COLO668 (cell line): Measurements from ENCODE around the gene POU2AF2.
"Not testable (repeated sequence)": the region's sequence is repeated elsewhere in the genome, so short reads cannot be mapped to it uniquely, and the experiment has no call there.

Experiments used
- DNase-seq: peaks from one replicate; lab custom pipeline; 2025; ENCODE audit not compliant: unreplicated experiment; lab: John Stamatoyannopoulos, UW

POU2AF2 gene

DNA sequence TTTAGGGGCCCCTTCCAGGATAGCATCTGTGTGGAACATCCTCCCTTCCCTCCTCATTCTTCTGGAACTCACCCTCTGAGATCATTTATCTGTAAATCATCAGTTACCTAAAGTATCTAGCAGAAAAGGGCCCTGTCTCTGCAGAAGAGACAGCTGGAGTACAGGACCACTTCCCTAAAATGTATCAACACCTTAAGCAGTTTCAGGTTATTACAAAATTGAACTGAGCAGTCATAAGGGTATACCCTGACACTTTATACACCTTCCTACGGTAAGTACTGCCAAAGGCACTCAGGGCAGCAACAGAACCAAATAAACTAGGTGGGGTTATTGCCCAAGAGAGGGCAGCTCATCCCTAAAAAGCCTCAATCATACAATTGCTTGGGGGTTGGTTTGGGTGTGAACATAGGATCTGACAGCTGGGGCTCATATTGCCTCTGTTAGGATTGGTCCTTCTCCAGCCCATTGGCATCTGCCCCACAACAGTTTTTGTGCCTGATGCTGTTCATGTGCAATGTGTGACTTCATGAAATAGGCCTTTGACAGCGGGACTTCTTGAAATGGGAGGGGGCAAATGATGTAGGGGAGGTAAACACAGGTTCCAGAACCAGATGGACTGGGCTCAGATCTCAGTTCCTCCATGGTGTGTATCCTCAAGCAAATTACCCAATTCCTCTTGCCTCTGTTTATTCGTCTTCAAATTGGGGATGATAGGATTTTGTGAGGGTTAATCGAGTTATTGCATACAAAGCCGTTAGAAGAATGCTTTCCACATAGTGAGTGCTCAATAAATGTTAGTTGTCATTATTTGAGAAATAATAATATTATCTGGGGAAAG, 55.7 kb downstream of the POU2AF2 start:
- DNase-seq, result peak; percentile 66

DNA sequence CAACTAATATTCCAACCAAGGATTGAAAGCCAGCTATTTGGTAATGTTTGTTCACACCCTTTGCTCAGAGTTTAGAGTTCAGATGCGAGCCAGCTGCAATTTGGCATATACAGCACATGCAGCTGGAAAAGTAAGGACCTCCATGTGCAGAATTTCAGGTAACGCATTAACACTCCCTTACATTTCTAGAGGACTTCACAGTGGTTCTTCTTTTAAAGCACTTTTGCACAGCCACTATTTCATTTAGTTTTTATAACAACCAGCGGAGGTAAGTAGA, 56.3 kb downstream of the POU2AF2 start:
- DNase-seq, result no peak

DNA sequence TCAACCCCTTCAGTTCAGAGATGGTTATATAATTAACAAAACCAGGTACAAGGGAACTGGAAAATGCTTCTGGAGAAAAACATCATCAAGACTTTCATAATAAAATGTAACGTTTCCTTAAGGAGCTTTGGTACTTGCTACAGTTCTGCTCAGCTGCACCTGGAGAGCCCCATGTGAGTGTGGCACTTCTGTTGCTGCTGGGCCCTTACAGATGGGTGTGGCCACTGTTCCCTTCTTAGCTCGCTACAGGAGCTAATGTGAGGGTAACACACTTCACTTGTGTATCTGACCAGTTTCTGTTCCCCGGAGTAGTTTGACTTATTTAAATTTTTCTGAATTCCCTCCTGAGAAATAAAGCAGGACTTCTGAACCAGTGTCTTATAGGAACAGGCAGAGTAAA, 56.8 kb downstream of the POU2AF2 start:
- DNase-seq, result peak; percentile 19

DNA sequence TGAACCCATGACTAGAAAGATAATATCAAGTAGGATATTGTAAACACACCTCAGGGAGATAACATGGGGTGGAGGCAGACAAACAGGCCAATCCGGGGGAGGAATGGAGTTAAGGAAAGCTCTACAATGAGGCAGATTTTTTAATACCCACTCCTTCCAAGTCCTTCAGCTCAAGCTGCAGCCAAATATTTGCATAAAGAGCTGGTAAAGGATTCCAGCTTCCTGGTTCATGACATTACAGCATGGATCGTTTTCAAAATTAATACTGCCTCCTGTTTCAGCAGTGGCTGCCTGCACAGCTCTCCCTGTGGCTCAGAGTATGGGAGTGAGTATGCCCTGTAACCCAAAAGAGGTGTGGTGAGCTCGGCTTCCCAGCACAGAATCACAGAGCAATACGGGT, 57.9 kb downstream of the POU2AF2 start:
- peak; percentile 51 for DNase-seq

DNA sequence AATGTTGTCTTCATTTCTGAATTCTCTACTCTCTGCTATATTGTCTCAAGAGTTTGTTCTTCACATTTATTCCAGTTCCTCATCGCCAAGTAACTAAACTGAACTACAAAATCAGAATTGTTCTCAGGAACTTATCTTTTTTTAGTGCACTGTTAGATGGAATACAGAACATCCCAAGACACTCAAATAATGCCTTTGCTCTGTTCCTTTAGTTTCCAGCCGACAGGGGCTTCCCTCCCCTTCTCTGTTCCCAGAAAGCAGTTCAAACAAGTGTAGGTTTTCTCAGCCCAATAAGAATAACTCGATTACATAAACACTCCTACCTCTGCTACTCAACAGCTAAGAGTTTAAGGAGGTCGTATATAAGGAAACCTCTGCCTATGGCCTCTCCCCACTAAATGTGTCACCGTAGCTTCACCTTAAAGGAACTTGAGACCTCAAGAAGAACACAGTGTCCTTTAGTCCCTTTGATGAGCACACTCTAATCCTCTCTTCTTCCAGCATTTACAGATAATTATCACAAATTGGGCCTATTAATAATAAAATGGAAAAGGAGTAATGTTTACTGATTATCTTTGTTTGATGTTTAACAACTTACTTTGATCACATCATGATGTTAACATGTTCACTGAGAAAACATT, 59.8 kb downstream of the POU2AF2 start:
- no peak for DNase-seq

DNA sequence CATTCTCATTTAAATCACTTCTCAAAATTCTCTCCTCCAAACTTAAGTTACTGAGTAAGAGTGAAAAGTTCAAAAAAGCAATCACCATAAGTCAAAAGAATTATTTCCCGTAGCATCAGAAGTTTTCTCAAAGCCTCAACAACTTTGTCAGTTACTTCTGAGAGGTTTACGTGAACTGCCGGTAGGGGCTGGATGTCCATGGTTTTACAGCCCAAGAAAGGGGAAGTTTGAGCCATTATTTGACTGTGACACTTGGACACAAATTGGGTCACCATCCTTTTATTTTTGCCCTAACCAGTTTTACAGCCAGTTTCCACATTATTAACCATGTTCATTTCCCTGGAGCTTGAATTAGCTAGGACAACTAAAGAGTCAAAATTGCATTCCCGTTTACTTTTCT, 60.4 kb downstream of the POU2AF2 start:
- DNase-seq, result no peak

DNA sequence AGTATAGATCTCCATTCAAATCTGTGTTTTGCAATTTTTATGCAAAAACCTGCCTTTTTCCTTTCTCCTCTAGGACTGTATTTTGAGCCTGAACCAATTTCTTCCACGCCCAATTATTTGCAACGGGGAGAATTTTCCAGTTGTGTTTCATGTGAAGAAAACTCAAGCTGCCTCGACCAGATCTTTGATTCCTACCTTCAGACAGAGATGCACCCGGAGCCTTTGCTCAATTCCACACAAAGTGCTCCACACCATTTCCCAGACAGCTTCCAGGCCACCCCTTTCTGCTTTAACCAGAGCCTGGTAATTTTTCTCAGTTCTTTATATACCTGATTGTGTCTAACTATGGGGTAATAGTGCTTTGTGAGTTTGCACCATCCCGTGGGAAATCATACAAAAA, 60.8 kb downstream of the POU2AF2 start:
- no peak for DNase-seq

DNA sequence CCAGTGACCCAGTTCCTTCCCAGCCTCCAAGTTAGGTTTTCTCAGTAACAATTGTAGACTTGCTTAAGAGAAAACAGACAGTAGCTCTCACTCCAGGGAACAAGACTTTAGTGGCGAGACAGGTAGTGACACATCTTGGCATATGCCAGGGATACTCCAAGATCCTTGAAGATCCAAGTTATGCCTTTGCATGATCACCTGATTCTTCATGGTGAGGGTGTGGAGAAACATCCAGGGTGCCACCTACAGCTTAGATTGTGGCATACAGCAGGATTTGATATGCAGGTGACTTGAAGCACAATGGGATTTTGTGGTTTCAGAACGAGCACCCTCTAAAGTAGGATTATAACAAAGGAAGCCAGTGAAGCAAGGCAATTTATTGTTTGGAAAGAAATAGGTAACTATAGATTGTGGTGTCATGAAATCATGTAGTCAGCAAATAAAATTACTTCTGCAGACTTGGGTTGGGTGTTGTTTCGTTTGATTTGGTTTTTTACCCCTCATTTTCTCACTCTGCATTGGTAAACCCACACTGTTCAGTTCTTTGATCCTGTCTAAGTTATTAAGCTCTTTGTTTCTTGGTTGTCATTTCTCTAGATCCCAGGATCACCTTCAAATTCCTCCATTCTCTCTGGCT, 62.1 kb downstream of the POU2AF2 start:
- DNase-seq, result peak; percentile 43

DNA sequence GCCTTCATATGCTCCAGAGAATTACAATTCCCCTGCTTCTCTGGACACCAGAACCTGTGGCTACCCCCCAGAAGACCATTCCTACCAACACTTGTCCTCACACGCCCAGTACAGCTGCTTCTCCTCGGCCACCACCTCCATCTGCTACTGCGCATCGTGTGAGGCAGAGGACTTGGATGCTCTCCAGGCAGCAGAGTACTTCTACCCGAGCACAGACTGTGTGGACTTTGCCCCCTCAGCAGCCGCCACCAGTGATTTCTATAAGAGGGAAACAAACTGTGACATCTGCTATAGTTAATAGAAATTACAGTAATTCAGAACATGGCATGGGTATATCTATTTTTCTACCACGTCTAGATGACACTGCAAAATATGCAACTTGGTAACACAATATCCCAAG, 62.6 kb downstream of the POU2AF2 start:
- DNase-seq, result peak; percentile 91

DNA sequence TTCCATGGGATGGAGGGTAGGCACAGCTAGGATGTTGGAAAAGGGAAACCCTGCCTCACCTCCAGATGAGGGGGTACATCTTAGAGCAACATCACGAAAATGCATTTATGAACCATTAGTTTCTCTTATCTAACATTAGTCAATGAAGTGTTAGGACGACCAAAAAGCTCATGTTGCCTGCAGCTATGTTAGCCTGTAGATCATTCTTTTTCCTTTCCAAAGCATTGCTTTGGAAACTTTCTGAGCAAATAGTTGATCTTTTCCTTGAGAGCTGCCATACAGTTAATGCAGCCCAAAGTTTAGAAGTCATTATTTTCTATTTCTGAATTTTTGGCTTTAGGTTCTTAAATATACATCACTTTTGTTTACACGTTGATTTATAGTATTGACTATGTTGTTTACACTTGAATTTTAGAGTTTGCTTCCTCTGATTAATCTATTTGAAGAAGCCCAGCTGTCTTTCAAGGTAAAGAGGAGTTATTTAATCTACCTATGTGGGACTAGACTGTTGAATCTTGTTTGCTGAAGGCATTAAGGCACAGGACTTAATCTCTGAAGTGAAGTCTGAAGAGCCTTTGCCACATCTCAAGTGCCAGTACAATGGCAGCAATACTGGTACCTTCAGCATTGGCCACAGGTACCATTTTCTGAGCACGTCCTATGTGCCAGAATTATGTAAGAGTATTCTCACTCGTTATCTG, 63.8 kb downstream of the POU2AF2 start:
- no peak for DNase-seq

DNA sequence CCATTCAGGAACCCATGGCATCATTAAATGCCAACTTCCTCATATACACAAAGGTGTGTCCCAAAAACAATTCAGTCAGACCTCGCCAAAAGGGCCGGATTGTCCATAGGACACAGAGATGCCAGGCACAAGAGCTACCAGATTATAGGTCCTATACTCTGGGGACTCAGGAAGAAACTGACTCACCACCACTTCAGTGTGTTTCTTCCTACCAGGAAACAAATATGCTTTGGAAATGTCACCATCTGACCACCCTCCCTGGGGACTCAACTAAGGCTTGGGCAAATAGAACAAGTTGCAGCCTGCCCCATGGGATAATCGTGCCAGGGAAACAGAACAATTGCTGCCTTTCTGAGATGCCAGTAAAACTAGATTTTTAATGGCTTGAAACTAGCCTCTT, 64.6 kb downstream of the POU2AF2 start:
- DNase-seq, result peak; percentile 75

DNA sequence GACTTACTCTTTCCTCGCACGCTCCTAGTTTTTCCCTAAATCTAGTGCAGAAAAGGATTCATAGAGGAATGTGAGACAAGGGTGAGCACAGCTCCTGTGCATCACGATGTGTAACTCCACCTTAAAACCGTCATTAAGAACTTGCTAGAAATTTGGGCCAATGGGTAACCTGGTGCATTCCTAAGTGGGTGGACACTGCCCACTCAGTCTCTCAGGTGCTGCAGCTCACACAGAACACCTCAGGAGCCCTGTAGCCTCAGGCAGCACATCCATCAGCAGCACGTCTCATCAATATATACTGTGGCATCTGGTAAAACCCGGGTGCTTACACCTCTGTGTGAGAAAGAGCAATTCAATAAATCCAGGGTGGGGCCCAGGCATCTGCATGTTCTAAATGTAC, 65.2 kb downstream of the POU2AF2 start:
- DNase-seq, result peak; percentile 28

DNA sequence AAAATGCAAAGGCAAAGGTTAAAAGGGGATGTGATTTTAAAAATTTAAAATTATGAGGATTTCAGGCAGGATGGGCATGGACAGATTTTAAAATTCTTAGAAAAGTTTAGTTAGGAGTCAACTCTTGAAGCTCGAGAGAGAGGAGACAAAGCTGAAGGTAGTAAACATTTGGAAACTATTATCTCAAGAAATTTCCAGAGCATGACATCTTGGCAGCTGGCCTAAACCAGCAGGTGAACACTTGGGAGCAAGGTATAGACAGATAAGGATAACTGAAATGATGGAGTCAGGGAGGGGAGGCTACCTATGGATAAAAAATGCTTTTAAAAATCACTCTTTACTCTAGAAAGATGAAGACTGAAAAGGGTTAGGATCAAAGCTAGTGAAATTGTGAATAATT, 66.6 kb downstream of the POU2AF2 start:
- no peak for DNase-seq

DNA sequence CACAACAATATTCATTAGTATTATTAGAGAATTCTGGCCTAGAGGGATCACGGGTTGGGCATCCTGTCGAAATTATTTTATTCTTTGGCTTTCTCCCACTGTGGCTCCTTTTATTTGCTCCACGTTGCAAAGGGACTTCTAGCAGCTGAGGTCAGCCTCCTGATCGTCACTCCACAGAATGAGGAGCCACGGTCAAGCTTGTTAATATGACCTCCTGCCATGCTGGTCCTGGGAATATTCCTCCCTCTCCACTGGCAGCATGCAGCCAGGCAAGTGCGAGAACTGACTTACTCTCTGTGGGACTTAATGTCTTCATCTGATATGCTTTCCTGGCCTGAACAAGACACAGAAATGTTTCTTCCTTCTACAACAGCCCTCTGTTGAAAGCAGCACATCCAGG, 73.8 kb downstream of the POU2AF2 start:
- no peak for DNase-seq

DNA sequence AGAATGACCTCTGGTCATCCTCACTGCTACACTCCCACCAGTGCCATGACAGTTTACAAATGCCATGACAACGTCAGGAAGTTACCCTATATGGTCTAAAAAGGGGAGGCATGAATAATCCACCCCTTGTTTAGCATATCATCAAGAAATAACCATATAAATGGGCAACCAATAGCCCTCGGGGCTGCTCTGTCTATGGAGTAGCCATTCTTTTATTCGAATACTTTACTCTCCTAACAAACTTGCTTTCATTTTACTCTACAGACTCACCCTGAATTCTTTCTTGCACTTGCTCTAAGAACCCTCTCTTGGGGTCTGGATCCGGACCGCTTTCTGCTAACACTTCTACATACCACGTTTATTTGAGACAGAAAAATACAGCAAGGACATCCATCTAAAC, 74.7 kb downstream of the POU2AF2 start:
- DNase-seq, result not testable (repeated sequence)

DNA sequence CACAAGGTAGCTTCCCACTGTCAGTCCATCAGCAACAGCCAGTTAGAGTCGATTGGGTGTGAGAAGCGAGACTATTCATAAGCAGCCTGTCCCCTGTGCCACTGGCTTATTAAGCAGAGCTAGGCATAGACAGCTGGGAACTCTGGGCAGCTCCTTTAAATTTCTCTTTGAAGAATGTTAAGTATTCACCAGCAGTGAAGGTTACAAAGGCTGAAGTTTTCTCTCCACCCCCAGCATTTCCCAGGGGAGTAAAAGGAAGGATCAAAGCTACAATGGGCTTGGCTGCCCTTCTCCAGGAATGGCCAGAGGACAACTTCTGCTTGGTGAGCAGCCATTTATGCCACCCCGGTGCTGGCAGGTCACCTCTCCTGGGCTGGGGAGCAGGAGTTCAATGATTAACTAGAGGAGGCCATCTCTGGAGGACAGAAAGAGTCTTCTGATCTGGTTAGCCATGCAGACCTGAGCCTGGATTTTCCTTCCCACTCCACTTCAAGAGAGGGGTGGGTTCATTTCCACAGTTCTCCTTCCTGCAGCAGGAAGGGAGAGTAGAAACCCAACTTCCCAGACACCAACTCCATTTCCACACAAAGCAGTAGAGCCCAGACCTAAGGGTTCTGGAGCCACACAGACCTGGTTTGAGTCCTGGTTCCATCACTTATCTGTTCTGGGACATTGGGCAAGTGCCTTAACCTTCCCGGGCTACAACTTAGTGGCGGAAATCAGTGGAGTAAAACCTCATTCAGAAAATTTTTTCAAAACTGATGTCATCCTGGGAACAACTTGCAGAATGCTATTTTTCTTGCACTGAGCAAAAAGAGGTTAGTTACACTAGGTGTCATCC, 75.4 kb downstream of the POU2AF2 start:
- DNase-seq, result no peak

DNA sequence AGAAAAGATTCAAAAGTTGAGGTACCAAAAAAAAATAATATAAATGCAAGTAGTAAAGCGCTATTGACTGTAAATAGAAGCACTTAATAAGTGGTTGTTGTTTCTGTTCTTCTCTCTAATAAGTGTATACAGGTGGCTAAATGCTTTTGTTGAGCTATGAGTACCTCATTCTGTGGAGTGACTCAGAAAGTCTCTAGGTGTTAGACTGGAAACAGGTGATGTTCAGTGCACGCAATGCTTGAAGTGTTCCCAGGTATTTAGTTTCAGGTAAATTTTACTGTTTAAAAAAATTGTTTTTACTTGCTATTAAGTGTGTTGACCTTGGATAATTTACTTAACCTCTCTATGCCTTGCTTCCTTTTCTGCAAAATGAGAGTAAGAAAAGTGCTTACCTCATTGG, 77.0 kb downstream of the POU2AF2 start:
- no peak for DNase-seq

DNA sequence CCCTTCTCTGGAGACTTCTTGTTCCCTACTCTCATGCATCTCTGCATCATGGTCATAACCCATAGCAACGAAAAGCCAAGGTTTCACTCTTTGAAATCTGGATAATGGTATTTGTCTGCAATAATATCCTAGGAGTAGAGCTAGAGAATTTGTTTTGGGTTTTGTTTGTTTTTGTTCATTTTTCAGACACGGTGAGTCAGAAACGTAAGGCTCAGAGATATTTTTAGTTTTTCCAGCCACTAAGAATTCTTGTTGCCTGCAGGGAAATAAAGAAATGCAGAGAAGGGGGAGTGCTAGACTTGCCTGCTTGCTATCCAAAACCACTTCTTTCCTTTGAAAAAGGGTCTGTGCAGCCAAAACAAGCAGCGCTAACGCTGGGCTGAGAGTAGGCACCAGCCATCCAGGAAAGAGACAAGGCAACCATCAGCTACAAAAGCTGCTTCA, 78.8 kb downstream of the POU2AF2 start:
- DNase-seq, result no peak

DNA sequence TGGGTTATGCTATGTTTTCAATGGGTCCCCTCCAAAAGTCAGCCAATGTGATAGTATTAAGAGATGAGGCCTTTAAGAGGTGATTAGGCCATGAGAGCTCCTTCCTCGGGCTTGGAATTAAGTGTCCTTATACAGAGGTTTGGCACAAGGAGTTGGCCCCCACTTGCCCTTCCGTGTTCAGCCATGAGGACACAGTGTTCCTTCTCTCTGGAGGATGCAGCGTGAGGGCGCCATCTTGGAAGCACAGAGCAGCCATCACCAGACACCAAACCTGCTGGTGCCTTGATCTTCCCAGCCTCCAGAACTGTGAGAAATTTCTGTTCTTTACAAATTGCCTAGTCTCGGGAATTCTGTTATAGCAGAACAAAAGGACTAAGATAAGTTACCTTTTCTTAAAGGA, 79.7 kb downstream of the POU2AF2 start:
- DNase-seq, result no peak

DNA sequence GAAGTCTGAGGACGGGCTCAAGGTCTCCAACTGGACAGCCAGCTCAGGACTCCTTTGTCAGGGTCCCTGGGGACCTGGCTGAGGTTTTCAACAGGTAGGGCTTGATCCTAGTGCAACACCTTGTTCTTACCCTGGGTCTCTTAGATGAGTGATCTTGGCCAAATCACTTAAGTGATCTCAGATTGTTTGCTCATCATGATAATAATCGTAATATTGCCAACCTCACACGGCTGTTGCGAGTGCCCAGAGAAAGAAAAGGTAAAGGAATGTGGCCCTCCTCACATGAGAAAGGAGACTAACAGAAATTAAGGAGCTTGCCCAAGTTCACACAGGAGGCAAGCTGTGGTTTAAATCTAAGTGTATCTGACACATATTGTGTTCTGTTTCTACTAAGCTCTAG, 81.3 kb downstream of the POU2AF2 start:
- no peak for DNase-seq
